KMS-11 (cell line): ENCODE results near the gene XPA.

Experiments
- H2AFZ ChIP-seq: fragments of 200-600 bp; sonication (generic); 2 replicates; pipeline ENCODE4 v1.6.1; 2016; ENCODE audit warnings: antibody characterized with exemption, mixed run types, low read depth
- H3K27ac ChIP-seq: fragments of 200-600 bp; sonication (generic); 2 replicates; pipeline ENCODE4 v1.6.1; 2016; ENCODE audit warnings: mild to moderate bottlenecking, mixed run types
- H3K27me3 ChIP-seq: fragments of 200-600 bp; sonication (generic); 2 replicates; pipeline ENCODE4 v1.6.1; 2017; ENCODE audit warnings: mild to moderate bottlenecking, low read depth, mixed run types, moderate library complexity; ENCODE audit not compliant: insufficient read depth
- H3K36me3 ChIP-seq: fragments of 200-600 bp; sonication (generic); 2 replicates; pipeline ENCODE4 v1.6.1; 2017; ENCODE audit warnings: mild to moderate bottlenecking, mixed run types; ENCODE audit not compliant: insufficient read depth
- H3K4me1 ChIP-seq: fragments of 200-600 bp; sonication (generic); 2 replicates; pipeline ENCODE4 v1.6.1; 2016; ENCODE audit warnings: mild to moderate bottlenecking, low read depth, mixed run types; ENCODE audit not compliant: poor library complexity, severe bottlenecking
- H3K4me2 ChIP-seq: fragments of 200-600 bp; sonication (generic); 2 replicates; pipeline ENCODE4 v1.7.0; 2016; ENCODE audit warnings: mild to moderate bottlenecking, mixed run types
- H3K4me3 ChIP-seq: fragments of 200-600 bp; sonication (generic); IDR thresholded peaks from 2 replicates; pipeline ENCODE4 v1.6.1; 2017; ENCODE audit warnings: low read depth, low read length, mixed read lengths; ENCODE audit not compliant: insufficient read depth
- H3K79me2 ChIP-seq: fragments of 200-600 bp; sonication (generic); 2 replicates; pipeline ENCODE4 v1.6.1; 2016; ENCODE audit warnings: low read depth, mixed run types; ENCODE audit not compliant: insufficient read depth
- H3K9ac ChIP-seq: fragments of 200-600 bp; sonication (generic); 2 replicates; pipeline ENCODE4 v1.6.1; 2016; ENCODE audit warnings: mild to moderate bottlenecking, mixed run types
- H4K20me1 ChIP-seq: fragments of 200-600 bp; sonication (generic); 2 replicates; pipeline ENCODE4 v1.6.1; 2016; ENCODE audit warnings: mild to moderate bottlenecking, mixed run types; ENCODE audit not compliant: insufficient read depth
- CTCF ChIP-seq: fragments of 200-600 bp; sonication (generic); conservative IDR thresholded peaks from 2 replicates; pipeline ENCODE4 v1.6.1; 2017; ENCODE audit warnings: low read depth, mild to moderate bottlenecking, antibody characterized with exemption, low read length, moderate library complexity, mixed read lengths

Gene XPA

GRCh38 chr9:97726716-97727115 is 29.6 kb upstream of the XPA start:
- Histone ChIP-seq H4K20me1 (no peaks in the 10 kb centered on the region), H3K27me3 (no peaks in the 10 kb centered on the region), H3K4me1 (no peaks in the 10 kb centered on the region), H3K4me2 (no peak overlapping the region), H3K9ac (no peak overlapping the region), H3K27ac (no peak overlapping the region), H3K4me3 (no peak overlapping the region), H3K36me3 (no peaks in the 10 kb centered on the region), H2AFZ (no peak overlapping the region), H3K79me2 (no peaks in the 10 kb centered on the region)
- no peak for TF ChIP-seq CTCF

- Histone ChIP-seq H3K4me3 (no peak overlapping the region), H3K27me3 (no peaks in the 10 kb centered on the region)
Measured at GRCh38 chr9:97723819-97724218, 26.7 kb upstream of the XPA start.

GRCh38 chr9:97722331-97722730 is 25.2 kb upstream of the XPA start:
- Histone ChIP-seq H4K20me1 (no peaks in the 10 kb centered on the region), H3K79me2 (no peaks in the 10 kb centered on the region), H3K27ac (no peak overlapping the region), H3K4me3 (no peak overlapping the region), H3K4me1 (no peaks in the 10 kb centered on the region), H3K4me2 (no peak overlapping the region), H2AFZ (no peak overlapping the region), H3K9ac (no peak overlapping the region), H3K27me3 (no peaks in the 10 kb centered on the region), H3K36me3 (no peaks in the 10 kb centered on the region)
- no peak for TF ChIP-seq CTCF

More at GRCh38 chr9:97723819-97724218, 26.7 kb upstream of the XPA start:
- no peak for TF ChIP-seq CTCF
- H3K36me3 ChIP-seq, result no peaks in the 10 kb centered on the region
- H3K27ac ChIP-seq, result no peak overlapping the region
- no peaks in the 10 kb centered on the region for H4K20me1 ChIP-seq
- H3K79me2 ChIP-seq, result no peaks in the 10 kb centered on the region
- H2AFZ ChIP-seq, result no peak overlapping the region
- H3K9ac ChIP-seq, result no peak overlapping the region
- no peaks in the 10 kb centered on the region for H3K4me1 ChIP-seq
- H3K4me2 ChIP-seq, result no peak overlapping the region

- Histone ChIP-seq H3K27me3 (no peaks in the 10 kb centered on the region), H3K36me3 (no peaks in the 10 kb centered on the region), H3K27ac (no peak overlapping the region), H3K4me3 (no peak overlapping the region), H3K4me1 (no peaks in the 10 kb centered on the region), H3K9ac (no peak overlapping the region), H3K79me2 (no peaks in the 10 kb centered on the region), H3K4me2 (no peak overlapping the region), H2AFZ (no peak overlapping the region), H4K20me1 (no peaks in the 10 kb centered on the region)
- no peak for TF ChIP-seq CTCF
Measured at GRCh38 chr9:97721396-97721795, 24.3 kb upstream of the XPA start.
